ENCODE results near the gene RPS6KA4. TPM values are rescaled to one million over a fixed set of nuclear protein-coding genes. Genes with fewer than 3 reads are reported as not detected.

RPS6KA4 gene
- total and polyA plus RNA-seq, 7 donors = 14.4 to 48.4 (median 17.9) TPM

- H3K27me3 ChIP-seq = no peaks in the 10 kb centered on the region
- H3K27ac ChIP-seq = no peak overlapping the region
- peaks cover 0 to 13% (median 12%) of the 10 kb centered on the region in 4 donors for H3K4me1 ChIP-seq
- no peaks in the 10 kb centered on the region for H3K9me3 ChIP-seq
- TF ChIP-seq POLR2AphosphoS5 (IDR thresholded peaks at IDR 0.05) (no peak), EP300 (IDR thresholded peaks at IDR 0.05) (no peak), CTCF (IDR thresholded peaks at IDR 0.05) (no peak)
- intact Hi-C loops (cut with DNase I) = no loop called here
- H3K36me3 ChIP-seq = peaks cover 12 to 83% (median 46%) of the 10 kb centered on the region in 4 donors
- no peak overlapping the region for H3K4me3 ChIP-seq
- no peak for DNase-seq
- 78 to 95% methylated on average over 6 of the region's 6 CpGs for WGBS, 2 donors
Observed at GRCh38 chr11:64364435-64364834, 5.5 kb downstream of the RPS6KA4 start.

- Histone ChIP-seq H3K9me3 (no peaks in the 10 kb centered on the region), H3K36me3 (peaks cover 12 to 88% (median 51%) of the 10 kb centered on the region in 4 donors), H3K4me3 (no peak overlapping the region), H3K27me3 (no peaks in the 10 kb centered on the region), H3K27ac (no peak overlapping the region), H3K4me1 (peaks cover 0 to 8% (median 7%) of the 10 kb centered on the region in 4 donors)
- intact Hi-C loops (cut with DNase I) = no loop called here
- no peak for DNase-seq
- 88% methylated on average over 4 of the region's 4 CpGs for WGBS, 2 donors
- TF ChIP-seq CTCF (IDR thresholded peaks at IDR 0.05) = no peak
- no peak for TF ChIP-seq POLR2AphosphoS5 (IDR thresholded peaks at IDR 0.05)
- no peak for TF ChIP-seq POLR2A (IDR thresholded peaks at IDR 0.05)
- no peak for TF ChIP-seq EP300 (IDR thresholded peaks at IDR 0.05)
Observed at GRCh38 chr11:64364911-64365310, 5.9 kb downstream of the RPS6KA4 start.

- Histone ChIP-seq H3K36me3 (peaks cover 12 to 96% (median 51%) of the 10 kb centered on the region in 4 donors), H3K27ac (no peak overlapping the region)
- intact Hi-C loops (cut with DNase I) = no loop called here
Observed at GRCh38 chr11:64366751-64367150, 7.8 kb downstream of the RPS6KA4 start.

GRCh38 chr11:64367931-64368672, 9.1 kb downstream of the RPS6KA4 start:
- Histone ChIP-seq H3K9me3 (no peaks in the 10 kb centered on the region), H3K36me3 (peaks cover 12 to 83% (median 45%) of the 10 kb centered on the region in 4 donors), H3K4me3 (no peak overlapping the region), H3K4me1 (peaks cover 0 to 11% (median 8%) of the 10 kb centered on the region in 4 donors), H3K27ac (no peak overlapping the region), H3K27me3 (no peaks in the 10 kb centered on the region)
- 93 to 97% methylated on average over 46 of the region's 46 CpGs for WGBS, 2 donors
- intact Hi-C loops (cut with DNase I) = no loop called here
- TF ChIP-seq POLR2A (IDR thresholded peaks at IDR 0.05) (no peak), EP300 (IDR thresholded peaks at IDR 0.05) (no peak), POLR2AphosphoS5 (IDR thresholded peaks at IDR 0.05) (no peak), CTCF (IDR thresholded peaks at IDR 0.05) (no peak)
- no peak for DNase-seq

More at GRCh38 chr11:64366751-64367150, 7.8 kb downstream of the RPS6KA4 start:
- H3K4me1 ChIP-seq = peaks cover 0 to 2% (median 0%) of the 10 kb centered on the region in 4 donors
- 93 to 95% methylated on average over 1 of the region's 1 CpG for WGBS, 2 donors
- H3K4me3 ChIP-seq = no peak overlapping the region
- TF ChIP-seq CTCF (IDR thresholded peaks at IDR 0.05) (no peak), EP300 (IDR thresholded peaks at IDR 0.05) (no peak), POLR2A (IDR thresholded peaks at IDR 0.05) (no peak), POLR2AphosphoS5 (IDR thresholded peaks at IDR 0.05) (no peak)
- no peaks in the 10 kb centered on the region for H3K27me3 ChIP-seq
- DNase-seq = no peak
- H3K9me3 ChIP-seq = no peaks in the 10 kb centered on the region

All from sigmoid colon (tissue), 7 donors.